ENCODE results near the gene TBCK. TPM values are rescaled to one million over a fixed set of nuclear protein-coding genes. Genes with fewer than 3 reads are reported as not detected.

The TBCK gene
- total and polyA plus RNA-seq, 2 of the 13 experiments (the other 11 are each of a cell fraction or from before 2014, with no cell fraction given): 51.0 to 62.4 TPM

DNA sequence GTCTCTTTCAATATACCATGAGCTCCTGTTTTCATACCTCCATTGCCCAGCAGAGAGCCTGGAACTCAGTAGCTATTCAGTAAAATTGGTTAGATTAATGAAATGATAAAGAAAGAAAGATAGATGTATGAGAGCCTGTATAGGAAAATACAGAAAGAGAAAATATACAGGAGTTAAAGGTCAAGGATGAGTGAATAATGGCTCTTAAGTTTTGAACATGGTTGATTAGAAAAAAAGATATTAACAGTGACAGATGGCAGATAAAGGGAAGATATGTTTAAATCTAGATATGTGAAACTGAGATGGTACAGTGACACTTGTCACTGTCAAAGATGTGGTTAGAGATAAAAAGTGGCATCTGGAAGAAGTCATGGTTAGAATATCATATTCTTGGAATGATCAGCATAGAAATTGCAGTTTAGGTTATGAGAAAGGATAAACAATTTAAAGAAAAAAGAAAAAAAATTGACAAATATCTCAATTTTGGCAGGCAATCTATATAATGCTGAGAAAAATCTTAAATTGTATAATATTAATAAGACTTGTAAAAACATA is 179.2 kb downstream of the TBCK start:
- no peak for FAIRE-seq
- Histone ChIP-seq H3K4me2 (ENCODE audit: low read depth, low read length) (no peak overlapping the region), H3K4me1 (ENCODE audit: insufficient read depth, low read length) (no peaks in the 10 kb centered on the region), H3K36me3 (replicated peaks in 1 of 2; ENCODE audit: control insufficient read depth in 1 of 2, insufficient read depth in 2 of 2, low read length in 2 of 2) (peaks cover 12% of the 10 kb centered on the region in 2 experiments; a peak in 4 of 5 replicates), H2AFZ (ENCODE audit: low read length) (no peak overlapping the region), H3K9ac (ENCODE audit: insufficient read depth, low read depth, low read length) (no peak overlapping the region), H3K79me2 (ENCODE audit: insufficient read depth, low read length) (no peaks in the 10 kb centered on the region), H3K9me3 (ENCODE audit: low read length) (peaks cover 10% of the 10 kb centered on the region), H3K27me3 (ENCODE audit: control insufficient read depth in 1 of 2, insufficient read depth in 2 of 2, low read length in 2 of 2) (no peaks in the 10 kb centered on the region), H4K20me1 (ENCODE audit: insufficient read depth, low read length) (no peaks in the 10 kb centered on the region), H3K27ac (ENCODE audit: extremely low read length, insufficient read depth, low read length) (no peak overlapping the region), H3K4me3 (replicated peaks in 1 of 3; ENCODE audit: insufficient read depth in 1 of 3, low read depth in 2 of 3, low read length in 3 of 3) (no peak overlapping the region)
- ChIA-PET POLR2A (no interaction called here), CTCF (ENCODE audit: low intra/inter-chr PET ratio, low total read pairs) (no interaction called here)
- ATAC-seq: no peak
- no TSS peak for BruUV-seq (replicated peaks)
- TF ChIP-seq, protein P1, sequence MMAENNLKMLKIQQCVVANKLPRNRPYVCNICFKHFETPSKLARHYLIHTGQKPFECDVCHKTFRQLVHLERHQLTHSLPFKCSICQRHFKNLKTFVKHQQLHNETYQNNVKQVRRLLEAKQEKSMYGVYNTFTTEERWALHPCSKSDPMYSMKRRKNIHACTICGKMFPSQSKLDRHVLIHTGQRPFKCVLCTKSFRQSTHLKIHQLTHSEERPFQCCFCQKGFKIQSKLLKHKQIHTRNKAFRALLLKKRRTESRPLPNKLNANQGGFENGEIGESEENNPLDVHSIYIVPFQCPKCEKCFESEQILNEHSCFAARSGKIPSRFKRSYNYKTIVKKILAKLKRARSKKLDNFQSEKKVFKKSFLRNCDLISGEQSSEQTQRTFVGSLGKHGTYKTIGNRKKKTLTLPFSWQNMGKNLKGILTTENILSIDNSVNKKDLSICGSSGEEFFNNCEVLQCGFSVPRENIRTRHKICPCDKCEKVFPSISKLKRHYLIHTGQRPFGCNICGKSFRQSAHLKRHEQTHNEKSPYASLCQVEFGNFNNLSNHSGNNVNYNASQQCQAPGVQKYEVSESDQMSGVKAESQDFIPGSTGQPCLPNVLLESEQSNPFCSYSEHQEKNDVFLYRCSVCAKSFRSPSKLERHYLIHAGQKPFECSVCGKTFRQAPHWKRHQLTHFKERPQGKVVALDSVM (CRISPR knock-in tag; IDR thresholded peaks at IDR 0.05): no peak
- TF ChIP-seq ZNF709 (CRISPR knock-in tag; IDR thresholded peaks at IDR 0.05) (no peak), ZMYM2 (CRISPR knock-in tag; IDR thresholded peaks at IDR 0.05) (no peak), ZNF674 (CRISPR knock-in tag; IDR thresholded peaks at IDR 0.05; ENCODE audit: low read depth) (no peak), FOXC1 (CRISPR knock-in tag; IDR thresholded peaks at IDR 0.05; ENCODE audit: borderline replicate concordance) (no peak)
- TF ChIP-seq, protein P2, sequence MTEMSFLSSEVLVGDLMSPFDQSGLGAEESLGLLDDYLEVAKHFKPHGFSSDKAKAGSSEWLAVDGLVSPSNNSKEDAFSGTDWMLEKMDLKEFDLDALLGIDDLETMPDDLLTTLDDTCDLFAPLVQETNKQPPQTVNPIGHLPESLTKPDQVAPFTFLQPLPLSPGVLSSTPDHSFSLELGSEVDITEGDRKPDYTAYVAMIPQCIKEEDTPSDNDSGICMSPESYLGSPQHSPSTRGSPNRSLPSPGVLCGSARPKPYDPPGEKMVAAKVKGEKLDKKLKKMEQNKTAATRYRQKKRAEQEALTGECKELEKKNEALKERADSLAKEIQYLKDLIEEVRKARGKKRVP (CRISPR knock-in tag; IDR thresholded peaks at IDR 0.05): no peak
- no peak for DNase-seq (ENCODE audit: low spot score)
- in situ Hi-C loops (cut with HindIII; ENCODE audit: extremely low pct_ligation_motif_present, low pct_unique_long_range_greater_than_20kb): no loop called here
- intact Hi-C loops (cut with micrococcal nuclease; ENCODE audit: unreplicated experiment): no loop called here
